Left lung (tissue), 10 donors: ENCODE results near the gene GTPBP2. TPM values are rescaled to one million over a fixed set of nuclear protein-coding genes. Genes with fewer than 3 reads are reported as not detected.
A peak's percentile ranks its signal among the peaks of the same experiment; 100 is the strongest.

Experiments
- ATAC-seq: fragments of 200-7000 bp; cut with Tn5 transposase; one replicate; pipeline ENCODE4 v1.9.1; 2020; ENCODE audit warnings: moderate library complexity
- DNase-seq, 4 donors: peaks; one replicate each; pipeline ENCODE4 v3.0.0-alpha.2; 2013 to 2020
- H3K27ac ChIP-seq, 2 donors: fragments of 200-600 bp; sonication (generic) in 1 of 2; one replicate each; pipeline versions ENCODE4 v1.5.0 to v1.8.0; 2020 to 2021
- H3K27me3 ChIP-seq, 2 donors: fragments of 200-600 bp; sonication (generic) in 1 of 2; one replicate each; pipeline versions ENCODE4 v1.5.0 to v1.8.0; 2020 to 2021
- H3K36me3 ChIP-seq, 2 donors: fragments of 200-600 bp; sonication (generic) in 1 of 2; one replicate each; pipeline versions ENCODE4 v1.5.0 to v1.8.0; 2020 to 2021
- H3K4me1 ChIP-seq, 2 donors: fragments of 200-600 bp; one replicate each; pipeline ENCODE4 v1.8.0; 2021
- H3K4me3 ChIP-seq, 2 donors: fragments of 200-600 bp; sonication (generic) in 1 of 2; one replicate each; pipeline versions ENCODE4 v1.5.0 to v1.8.0; 2020 to 2021; ENCODE audit warnings: mild to moderate bottlenecking in 1 of 2
- H3K9me3 ChIP-seq, 2 donors: fragments of 200-600 bp; sonication (generic) in 1 of 2; one replicate each; pipeline versions ENCODE4 v1.5.0 to v1.8.0; 2020 to 2021
- CTCF ChIP-seq, 2 donors: fragments of 200-600 bp; sonication (generic) in 1 of 2; IDR thresholded peaks; one replicate each; pipeline versions ENCODE4 v1.5.0 to v1.8.0; 2021; ENCODE audit warnings: antibody characterized with exemption in 2 of 2
- intact Hi-C, 2 donors: fragments of 100-400 bp; cut with DNase I; formaldehyde crosslinking; loops; one replicate each; pipeline versions ENCODE4 v1.11.2 to v1.14.2; 2022
- polyA plus RNA-seq, 6 donors: library from polyadenylated mRNA; unstranded; fragments of 120-200 nt; gene quantifications; one replicate each; pipeline ENCODE4 v1.2.1, GENCODE V29; 2013; ENCODE audit not compliant: insufficient read length in 6 of 6
- total RNA-seq, 2 donors: library from RNA; stranded (reverse); fragmentation: NEBNext Ultra II Directional; extraction: Animal tissue kit (Norgen Biotek cat#: 25700); gene quantifications; one replicate each; pipeline ENCODE4 v1.2.1, GENCODE V29; 2021
- donor health status: DM: no; HTN: yes; CAD: no.
- donor health status: DM: no; HTN: no; CAD: no.

Gene GTPBP2
- total and polyA plus RNA-seq, 8 donors = 58.6 to 74.8 (median 70.7) TPM

GRCh38 chr6:43622541-43622940 is 6.5 kb downstream of the GTPBP2 start:
- Histone ChIP-seq H3K36me3 (peaks cover 5 to 85% of the 10 kb centered on the region in 2 donors), H3K4me1 (peaks cover 2 to 16% of the 10 kb centered on the region in 2 donors), H3K9me3 (no peaks in the 10 kb centered on the region), H3K4me3 (no peak overlapping the region), H3K27me3 (no peaks in the 10 kb centered on the region), H3K27ac (no peak overlapping the region)
- TF ChIP-seq CTCF (IDR thresholded peaks at IDR 0.05) = no peak
- intact Hi-C loops = no loop called here
- DNase-seq = peak in 1 of 4 donors; percentile 46
- ATAC-seq = no peak

GRCh38 chr6:43621836-43622180 is 7.3 kb downstream of the GTPBP2 start:
- H3K36me3 ChIP-seq = peaks cover 5 to 89% of the 10 kb centered on the region in 2 donors

GRCh38 chr6:43621078-43621835 is 7.8 kb downstream of the GTPBP2 start:
- Histone ChIP-seq H3K9me3 (no peaks in the 10 kb centered on the region), H3K27me3 (no peaks in the 10 kb centered on the region), H3K27ac (no peak overlapping the region), H3K36me3 (peaks cover 5 to 95% of the 10 kb centered on the region in 2 donors), H3K4me1 (peaks cover 0 to 3% of the 10 kb centered on the region in 2 donors), H3K4me3 (no peak overlapping the region)
- intact Hi-C loops = no loop called here
- TF ChIP-seq CTCF (IDR thresholded peaks at IDR 0.05) = no peak
- ATAC-seq = no peak
- DNase-seq = no peak

More at GRCh38 chr6:43621836-43622180, 7.3 kb downstream of the GTPBP2 start:
- Histone ChIP-seq H3K4me3 (no peak overlapping the region), H3K4me1 (peaks cover 0 to 9% of the 10 kb centered on the region in 2 donors), H3K27me3 (no peaks in the 10 kb centered on the region), H3K27ac (no peak overlapping the region), H3K9me3 (no peaks in the 10 kb centered on the region)
- no peak for DNase-seq
- no peak for TF ChIP-seq CTCF (IDR thresholded peaks at IDR 0.05)
- intact Hi-C loops = no loop called here
- no peak for ATAC-seq

- peaks cover 0 to 92% of the 10 kb centered on the region in 2 donors for H3K36me3 ChIP-seq
Observed at GRCh38 chr6:43616725-43617472, 12.2 kb downstream of the GTPBP2 start.

More at GRCh38 chr6:43616725-43617472, 12.2 kb downstream of the GTPBP2 start:
- DNase-seq (peak in 1 of 4 donors; percentile 14), ATAC-seq (no peak)
- Histone ChIP-seq H3K27me3 (no peaks in the 10 kb centered on the region), H3K27ac (no peak overlapping the region), H3K9me3 (no peaks in the 10 kb centered on the region), H3K4me3 (no peak overlapping the region), H3K4me1 (no peaks in the 10 kb centered on the region)
- TF ChIP-seq CTCF (IDR thresholded peaks at IDR 0.05) = no peak
- intact Hi-C loops = no loop called here
